GM12873 (cell line): ENCODE measurements around the gene NPFFR1.

ENCODE experiments used
- CTCF ChIP-seq: IDR thresholded peaks from 2 replicates; pipeline ENCODE4 v1.5.1; 2012; ENCODE audit warnings: low read depth, mild to moderate bottlenecking, moderate library complexity, low read length, control low read depth; ENCODE audit not compliant: insufficient read depth; ENCODE audit errors: missing control alignments

Gene NPFFR1

GRCh38 chr10:70254778-70255328 lies 29.0 kb downstream of the NPFFR1 start:
- TF ChIP-seq CTCF = no peak

- no peak for TF ChIP-seq CTCF
Measured at GRCh38 chr10:70253878-70254765, 29.7 kb downstream of the NPFFR1 start.

GRCh38 chr10:70250961-70251680 lies 32.7 kb downstream of the NPFFR1 start:
- TF ChIP-seq CTCF = no peak

GRCh38 chr10:70247360-70247759 lies 36.4 kb downstream of the NPFFR1 start:
- no peak for TF ChIP-seq CTCF

- no peak for TF ChIP-seq CTCF
Measured at GRCh38 chr10:70241081-70241480, 42.7 kb downstream of the NPFFR1 start.

- TF ChIP-seq CTCF = no peak
Measured at GRCh38 chr10:70234668-70235447, 48.9 kb downstream of the NPFFR1 start.
